Nephron progenitor cell (in vitro differentiated cells): ENCODE results near the gene ASCL1.

ENCODE experiments used
- DNase-seq: peaks from one replicate; pipeline ENCODE4 v3.0.0; 2021
- H3K27ac Mint-ChIP-seq: 2 replicates; pipeline ENCODE4 v1.8.0; 2021; ENCODE audit warnings: mild to moderate bottlenecking, moderate library complexity, mixed read lengths
- H3K27me3 Mint-ChIP-seq: 2 replicates; pipeline ENCODE4 v1.8.0; 2021; ENCODE audit warnings: mild to moderate bottlenecking, low read depth, mixed read lengths; ENCODE audit not compliant: poor library complexity
- H3K36me3 Mint-ChIP-seq: 2 replicates; pipeline ENCODE4 v1.8.0; 2021; ENCODE audit warnings: low read depth, mixed read lengths
- H3K4me1 Mint-ChIP-seq: 2 replicates; pipeline ENCODE4 v1.8.0; 2021; ENCODE audit warnings: mixed read lengths
- H3K4me3 Mint-ChIP-seq: 2 replicates; pipeline ENCODE4 v1.8.0; 2021; ENCODE audit warnings: mild to moderate bottlenecking, moderate library complexity, mixed read lengths
- H3K9me3 Mint-ChIP-seq: 2 replicates; pipeline ENCODE4 v1.8.0; 2021; ENCODE audit warnings: mild to moderate bottlenecking, moderate library complexity, mixed read lengths
- CTCF ChIP-seq: fragments of 200-600 bp; sonication (generic); IDR thresholded peaks from 2 replicates; pipeline ENCODE4 v1.5.0; 2021; ENCODE audit warnings: antibody characterized with exemption

Gene ASCL1

GRCh38 chr12:102957339-102958050, at the start of gene ASCL1:
Gene ASCL1 (plus strand): TSS chr12:102957674. CDS start chr12:102958245, 571 bp downstream.
- Mint-ChIP-seq H3K36me3 (no peaks in the 10 kb centered on the region), H3K4me3 (peak within 1 kb of the TSS; percentile 86), H3K27me3 (peaks cover 100% of the 10 kb centered on the region), H3K4me1 (peaks cover 42% of the 10 kb centered on the region), H3K9me3 (peaks cover 2% of the 10 kb centered on the region), H3K27ac (no peak within 1 kb of the TSS)
- peak; percentile 44 for DNase-seq
- TF ChIP-seq CTCF, result no peak

DNA sequence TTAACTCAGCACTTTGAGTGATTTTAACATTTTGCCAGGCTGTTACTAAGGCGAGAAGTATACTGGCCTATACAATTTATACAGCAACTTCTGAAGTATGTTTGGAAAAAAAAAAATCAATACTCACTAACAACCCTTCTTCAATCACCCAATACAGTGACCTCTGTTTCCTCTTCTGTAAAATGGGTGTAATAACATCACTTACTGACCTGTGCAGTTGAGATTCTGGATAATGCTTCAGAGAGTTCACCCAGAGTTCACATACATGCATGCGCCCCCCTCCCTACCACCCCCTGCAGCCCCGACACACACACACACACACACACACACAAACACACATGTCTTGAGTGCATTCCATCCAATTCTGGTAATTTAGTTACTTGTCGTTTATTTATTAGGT, 49.6 kb upstream of the ASCL1 start:
- H3K4me3 Mint-ChIP-seq, result no peak overlapping the region
- no peak for TF ChIP-seq CTCF
- H3K9me3 Mint-ChIP-seq, result no peaks in the 10 kb centered on the region
- DNase-seq, result no peak
- no peak overlapping the region for H3K27ac Mint-ChIP-seq
- no peaks in the 10 kb centered on the region for H3K4me1 Mint-ChIP-seq
- H3K36me3 Mint-ChIP-seq, result no peaks in the 10 kb centered on the region
- H3K27me3 Mint-ChIP-seq, result peaks cover 11% of the 10 kb centered on the region

DNA sequence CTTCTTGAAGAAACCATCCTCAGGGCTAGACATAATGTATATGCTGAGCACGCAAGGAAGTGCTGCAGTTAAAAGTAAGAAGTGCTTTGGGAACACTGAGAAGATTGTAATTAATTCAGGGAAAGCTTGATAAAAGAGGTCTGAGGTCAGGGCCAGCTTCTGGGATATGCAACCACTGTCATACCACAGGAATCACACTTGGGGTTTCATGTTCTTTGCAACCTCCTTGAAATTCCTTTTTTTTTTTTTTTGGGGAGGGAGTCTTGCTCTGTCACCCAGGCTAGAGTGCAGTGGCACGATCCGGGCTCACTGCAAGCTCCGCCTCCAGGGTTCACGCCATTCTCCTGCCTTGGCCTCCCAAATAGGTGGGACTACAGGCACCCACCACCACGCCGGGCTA, 47.3 kb upstream of the ASCL1 start:
- Mint-ChIP-seq H3K9me3 (no peaks in the 10 kb centered on the region), H3K36me3 (no peaks in the 10 kb centered on the region), H3K27me3 (peaks cover 25% of the 10 kb centered on the region), H3K4me3 (no peak overlapping the region), H3K4me1 (no peaks in the 10 kb centered on the region), H3K27ac (no peak overlapping the region)
- no peak for DNase-seq
- TF ChIP-seq CTCF, result no peak

- no peak for TF ChIP-seq CTCF
- Mint-ChIP-seq H3K27me3 (peaks cover 27% of the 10 kb centered on the region), H3K4me3 (no peak overlapping the region), H3K9me3 (no peaks in the 10 kb centered on the region), H3K36me3 (no peaks in the 10 kb centered on the region), H3K27ac (no peak overlapping the region), H3K4me1 (no peaks in the 10 kb centered on the region)
- DNase-seq, result no peak
Observed at GRCh38 chr12:102910792-102911191, 46.7 kb upstream of the ASCL1 start.

GRCh38 chr12:102911320-102911719, 46.2 kb upstream of the ASCL1 start:
- DNase-seq, result no peak
- Mint-ChIP-seq H3K9me3 (no peaks in the 10 kb centered on the region), H3K27ac (no peak overlapping the region), H3K4me3 (no peak overlapping the region), H3K27me3 (peaks cover 31% of the 10 kb centered on the region), H3K4me1 (no peaks in the 10 kb centered on the region), H3K36me3 (no peaks in the 10 kb centered on the region)
- TF ChIP-seq CTCF, result no peak

DNA sequence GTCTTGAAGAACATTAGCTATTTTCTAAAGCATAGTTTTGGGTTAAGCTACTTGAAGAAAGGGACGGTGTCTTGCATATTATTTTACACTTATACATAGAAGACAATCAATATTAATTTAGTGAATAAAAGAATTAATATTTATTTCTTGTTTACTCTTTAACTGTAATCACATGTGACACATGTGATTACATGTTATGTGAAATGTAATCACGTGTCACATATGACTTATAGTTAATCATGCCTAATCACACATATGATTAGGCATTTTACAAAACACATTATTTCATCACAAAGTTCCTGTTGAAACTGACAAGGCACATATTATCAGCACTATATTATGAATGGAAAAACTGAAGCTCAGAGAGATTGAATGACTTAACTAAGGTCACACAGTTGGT, 45.2 kb upstream of the ASCL1 start:
- peaks cover 41% of the 10 kb centered on the region for H3K27me3 Mint-ChIP-seq
- no peak for TF ChIP-seq CTCF

More for the DNA sequence above, 45.2 kb upstream of the ASCL1 start:
- Mint-ChIP-seq H3K4me3 (no peak overlapping the region), H3K9me3 (no peaks in the 10 kb centered on the region), H3K36me3 (no peaks in the 10 kb centered on the region), H3K4me1 (no peaks in the 10 kb centered on the region), H3K27ac (no peak overlapping the region)
- DNase-seq, result no peak
